BJ (cell line): ENCODE results near the gene POU2F1. TPM values are rescaled to one million over a fixed set of nuclear protein-coding genes. Genes with fewer than 3 reads are reported as not detected.

Experiments used
- CTCF ChIA-PET: fragments of 350-600 bp; formaldehyde crosslinking; extraction: SDS; loops from one replicate; lab custom pipeline; 2021; ENCODE audit warnings: antibody characterized with exemption, inconsistent platforms; lab: Yijun Ruan, JAX
- POLR2A ChIA-PET: fragments of 300-600 bp; sonication (Branson Sonifier 250); formaldehyde crosslinking; extraction: SDS; loops from one replicate; lab custom pipeline; 2021; ENCODE audit warnings: antibody characterized with exemption; lab: Charles Lee
- DNase-seq: peaks from one replicate; pipeline ENCODE4 v3.0.0-alpha.2; 2011; ENCODE audit warnings: low read depth
- H3K27me3 ChIP-seq: 2 replicates; pipeline ENCODE4 v1.6.0; 2011; ENCODE audit warnings: low read length; ENCODE audit not compliant: control insufficient read depth, insufficient read depth
- H3K36me3 ChIP-seq: 2 replicates; pipeline ENCODE4 v1.5.1; 2011; ENCODE audit warnings: low read length; ENCODE audit not compliant: control insufficient read depth, insufficient read depth
- H3K4me3 ChIP-seq: 2 replicates; pipeline ENCODE4 v1.5.1; 2011; ENCODE audit warnings: low read depth, mild to moderate bottlenecking, control low read depth, low read length
- polyA plus RNA-seq: library from polyadenylated mRNA; depleted of rRNA; stranded (reverse); fragments of >200 nt; gene quantifications from 2 replicates; pipeline ENCODE4 v1.2.3, GENCODE V29; 2011
- TF ChIP-seq, protein P1 (sequence below): IDR thresholded peaks from 2 replicates; pipeline ENCODE4 v1.5.1; 2011; ENCODE audit warnings: low read depth, mild to moderate bottlenecking, control low read depth, inconsistent platforms, low read length, moderate library complexity; ENCODE audit not compliant: insufficient read depth

The POU2F1 gene
- polyA plus RNA-seq, 1 experiment = 4.6 TPM

DNA sequence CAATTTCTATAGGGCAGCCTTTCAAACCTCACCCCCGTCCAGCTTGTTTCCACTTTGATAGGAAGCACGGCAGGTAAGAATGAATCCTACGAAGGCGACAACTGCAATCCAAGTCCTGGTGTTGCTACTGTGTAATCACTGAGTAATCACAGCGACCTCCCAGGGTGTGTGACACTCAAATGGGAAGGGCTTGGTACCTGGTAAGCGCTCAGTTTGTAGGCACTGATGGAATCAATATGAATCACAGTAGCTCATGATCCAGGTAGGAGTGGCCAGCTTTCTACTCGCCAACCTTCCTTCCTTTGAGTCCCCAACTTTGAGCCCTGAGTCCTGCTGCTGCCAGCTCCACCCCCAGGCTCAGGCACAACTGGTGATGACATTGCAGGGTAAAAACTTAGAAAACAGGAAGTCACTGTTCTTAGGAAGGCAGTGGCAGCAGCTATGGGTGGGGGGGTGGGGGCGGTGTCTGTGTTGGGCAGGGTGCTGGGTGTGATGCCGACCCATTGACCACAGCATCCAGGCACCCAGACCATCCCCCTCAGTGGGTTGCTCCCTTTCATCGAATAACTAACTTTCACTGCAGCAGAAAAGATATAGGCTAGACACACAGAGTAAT, 226.9 kb downstream of the POU2F1 start:
- no peak for DNase-seq
- TF ChIP-seq, protein P1, sequence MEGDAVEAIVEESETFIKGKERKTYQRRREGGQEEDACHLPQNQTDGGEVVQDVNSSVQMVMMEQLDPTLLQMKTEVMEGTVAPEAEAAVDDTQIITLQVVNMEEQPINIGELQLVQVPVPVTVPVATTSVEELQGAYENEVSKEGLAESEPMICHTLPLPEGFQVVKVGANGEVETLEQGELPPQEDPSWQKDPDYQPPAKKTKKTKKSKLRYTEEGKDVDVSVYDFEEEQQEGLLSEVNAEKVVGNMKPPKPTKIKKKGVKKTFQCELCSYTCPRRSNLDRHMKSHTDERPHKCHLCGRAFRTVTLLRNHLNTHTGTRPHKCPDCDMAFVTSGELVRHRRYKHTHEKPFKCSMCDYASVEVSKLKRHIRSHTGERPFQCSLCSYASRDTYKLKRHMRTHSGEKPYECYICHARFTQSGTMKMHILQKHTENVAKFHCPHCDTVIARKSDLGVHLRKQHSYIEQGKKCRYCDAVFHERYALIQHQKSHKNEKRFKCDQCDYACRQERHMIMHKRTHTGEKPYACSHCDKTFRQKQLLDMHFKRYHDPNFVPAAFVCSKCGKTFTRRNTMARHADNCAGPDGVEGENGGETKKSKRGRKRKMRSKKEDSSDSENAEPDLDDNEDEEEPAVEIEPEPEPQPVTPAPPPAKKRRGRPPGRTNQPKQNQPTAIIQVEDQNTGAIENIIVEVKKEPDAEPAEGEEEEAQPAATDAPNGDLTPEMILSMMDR = no peak
- POLR2A ChIA-PET = no interaction called here
- no peak overlapping the region for H3K4me3 ChIP-seq
- H3K27me3 ChIP-seq = peaks cover 9% of the 10 kb centered on the region; the same call in 1 of the 2 replicates
- H3K36me3 ChIP-seq = no peaks in the 10 kb centered on the region
- CTCF ChIA-PET = interaction anchor here (0.6 to 1.9 kb wide), 5 partner anchors 46 to 388 kb away, joined by 4 to 13 read pairs (median 6); no protein-coding TSS in a partner anchor

DNA sequence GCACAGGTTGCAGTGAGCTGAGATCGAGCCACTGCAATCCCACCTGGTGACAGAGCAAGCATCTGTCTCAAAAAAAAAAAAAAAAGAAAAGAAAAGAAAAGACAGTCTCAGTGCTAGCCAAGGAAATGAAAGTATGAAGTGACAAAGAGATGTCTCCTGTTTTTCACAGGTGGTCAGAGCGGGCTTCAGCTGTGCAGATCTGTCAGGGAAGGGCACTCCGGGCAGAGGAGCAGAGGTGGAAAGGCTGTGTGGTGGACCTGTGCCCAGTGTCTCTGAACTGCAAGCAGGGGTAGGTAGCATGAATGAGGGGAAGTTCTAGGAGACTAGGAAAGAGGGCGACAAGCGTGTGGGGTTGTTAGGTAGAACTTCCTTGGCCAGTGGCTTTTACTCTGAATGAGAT, 230.2 kb downstream of the POU2F1 start:
- CTCF ChIA-PET = interaction anchor here (1.0 to 1.5 kb wide), 2 partner anchors 385 to 391 kb away, joined by 4 to 5 read pairs; no protein-coding TSS in a partner anchor
- TF ChIP-seq, protein P1 = no peak
- DNase-seq = no peak
- Histone ChIP-seq H3K4me3 (no peak overlapping the region), H3K27me3 (peaks cover 4% of the 10 kb centered on the region; the same call in 1 of the 2 replicates), H3K36me3 (no peaks in the 10 kb centered on the region)
- POLR2A ChIA-PET = no interaction called here

DNA sequence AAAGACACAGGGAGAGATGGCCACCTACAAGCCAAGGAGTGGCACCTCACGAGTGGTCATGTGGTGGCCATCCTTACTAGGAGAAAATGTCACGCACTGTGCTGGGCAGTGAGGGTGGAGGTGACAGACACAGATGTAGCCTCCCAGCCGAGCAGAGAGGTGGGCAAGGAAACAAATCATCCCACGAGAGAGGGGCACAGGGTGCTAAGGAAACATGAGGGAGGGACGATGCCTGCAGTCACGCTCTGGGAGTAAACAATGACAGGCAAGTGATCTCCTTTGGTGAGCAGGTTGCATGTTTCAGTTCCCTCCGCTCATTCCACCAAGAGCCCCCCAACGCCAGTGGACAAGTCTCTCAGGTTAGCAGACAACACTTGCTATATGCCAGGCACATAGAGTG, 231.8 kb downstream of the POU2F1 start:
- DNase-seq = no peak
- ChIA-PET POLR2A (no interaction called here), CTCF (interaction anchor here (4.9 kb wide), 1 partner anchor 11 kb away, joined by 38 read pairs; no protein-coding TSS in a partner anchor)
- H3K27me3 ChIP-seq = peaks cover 6% of the 10 kb centered on the region; the same call in 1 of the 2 replicates
- no peak overlapping the region for H3K4me3 ChIP-seq
- TF ChIP-seq, protein P1 = no peak
- no peaks in the 10 kb centered on the region for H3K36me3 ChIP-seq

DNA sequence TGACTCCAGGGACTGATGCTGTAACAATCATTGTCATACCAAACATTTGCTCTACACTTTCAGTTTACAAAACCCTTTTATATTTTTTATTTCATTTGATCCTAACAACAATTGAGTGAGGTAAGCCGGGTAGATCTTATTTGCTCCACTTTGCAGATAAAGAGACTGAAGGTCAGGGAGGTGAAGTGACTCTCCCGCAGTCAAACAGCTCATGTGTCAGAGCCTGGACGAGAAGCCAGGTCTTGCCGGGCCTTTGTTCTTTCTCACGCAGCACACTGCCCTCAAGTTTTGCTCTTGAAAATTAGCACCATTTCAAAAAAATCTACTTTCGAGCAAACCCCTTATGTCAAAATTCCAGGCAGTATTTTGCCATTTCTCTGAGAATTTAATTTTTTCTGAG, 232.4 kb downstream of the POU2F1 start:
- H3K4me3 ChIP-seq = no peak overlapping the region

DNA sequence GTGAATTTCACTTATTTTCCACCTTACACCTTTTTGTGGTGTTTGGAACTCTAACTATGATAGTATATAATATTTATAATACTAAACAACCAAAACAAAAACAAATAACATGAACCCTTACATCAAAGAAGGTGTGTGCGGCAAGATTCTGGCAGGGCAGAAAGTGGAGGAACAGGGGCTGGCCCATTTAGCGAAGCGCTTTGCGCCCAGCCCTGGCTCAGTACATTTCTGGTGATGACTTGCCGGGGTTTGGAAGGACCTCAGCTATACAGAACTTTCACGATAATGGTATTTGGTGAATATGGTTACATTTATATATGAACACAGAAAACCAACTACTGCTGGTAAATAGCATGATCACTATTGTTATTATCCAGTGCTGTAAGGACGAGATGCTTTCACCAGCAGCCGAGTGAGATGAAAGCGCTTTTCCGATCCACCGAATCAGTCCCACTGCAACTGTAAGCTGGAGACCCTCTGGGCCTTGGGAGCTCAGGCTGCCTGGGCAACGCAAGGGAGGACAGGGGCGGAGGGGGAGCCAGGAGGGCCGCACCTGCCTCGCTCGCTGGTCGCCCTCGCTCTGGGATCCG, 233.7 kb downstream of the POU2F1 start:
- Histone ChIP-seq H3K36me3 (no peaks in the 10 kb centered on the region), H3K4me3 (peak overlapping the region; percentile 50), H3K27me3 (peaks cover 6% of the 10 kb centered on the region; the same call in 1 of the 2 replicates)
- no peak for DNase-seq
- TF ChIP-seq, protein P1 = no peak
- POLR2A ChIA-PET = interaction anchor here (0.7 kb wide), 1 partner anchor 682 kb away, joined by 3 read pairs; the partner anchor contains the start of gene GPR161
- CTCF ChIA-PET = interaction anchor here (0.8 to 4.9 kb wide), 5 partner anchors 12 to 388 kb away, joined by 3 to 38 read pairs (median 5); no protein-coding TSS in a partner anchor

More for the DNA sequence above, 232.4 kb downstream of the POU2F1 start:
- TF ChIP-seq, protein P1 = no peak
- CTCF ChIA-PET = interaction anchor here (4.9 kb wide), 1 partner anchor 11 kb away, joined by 38 read pairs; no protein-coding TSS in a partner anchor
- POLR2A ChIA-PET = no interaction called here
- Histone ChIP-seq H3K27me3 (peaks cover 6% of the 10 kb centered on the region; the same call in 1 of the 2 replicates), H3K36me3 (no peaks in the 10 kb centered on the region)
- no peak for DNase-seq
